COR-L47 (cell line): ENCODE data around the gene NFKBIA.
"Not testable (repeated sequence)": the region's sequence is repeated elsewhere in the genome, so short reads cannot be mapped to it uniquely, and the experiment has no call there.

Source experiments
- DNase-seq: peaks from one replicate; lab custom pipeline; 2025; lab: John Stamatoyannopoulos, UW

Gene NFKBIA

DNA sequence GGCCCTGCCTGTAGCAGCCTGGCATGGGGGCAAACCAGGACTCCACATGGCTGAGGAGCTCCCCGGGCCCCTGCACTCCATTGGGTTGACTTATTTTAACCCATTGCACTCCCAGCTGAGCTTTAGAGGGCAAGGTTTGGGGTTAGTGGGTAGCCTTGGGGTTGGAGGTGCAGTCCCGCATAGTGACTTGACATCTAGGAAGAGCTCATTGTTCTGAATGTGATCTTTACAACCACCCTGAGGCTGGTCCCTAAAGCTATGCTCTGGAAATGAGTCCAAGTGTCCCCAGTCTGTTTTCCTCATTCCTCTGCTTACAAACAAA is 36.4 kb downstream of the NFKBIA start:
- no peak for DNase-seq

DNA sequence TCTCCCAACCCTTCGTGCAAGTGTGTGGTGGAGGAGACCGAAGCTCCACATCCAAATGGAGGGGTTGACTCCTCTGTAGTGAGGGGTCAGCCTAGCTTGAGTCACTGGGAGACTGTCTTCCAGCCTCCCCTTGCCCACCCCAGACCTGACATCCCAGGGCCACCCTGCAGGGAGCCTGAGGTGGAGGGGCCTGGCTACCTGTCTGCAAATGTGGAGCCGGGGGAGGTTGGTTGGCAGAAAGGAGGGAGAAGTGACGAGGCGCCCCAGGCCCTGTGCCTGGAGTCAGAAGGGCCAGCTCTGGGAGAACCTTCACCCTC is 37.5 kb downstream of the NFKBIA start:
- no peak for DNase-seq

DNA sequence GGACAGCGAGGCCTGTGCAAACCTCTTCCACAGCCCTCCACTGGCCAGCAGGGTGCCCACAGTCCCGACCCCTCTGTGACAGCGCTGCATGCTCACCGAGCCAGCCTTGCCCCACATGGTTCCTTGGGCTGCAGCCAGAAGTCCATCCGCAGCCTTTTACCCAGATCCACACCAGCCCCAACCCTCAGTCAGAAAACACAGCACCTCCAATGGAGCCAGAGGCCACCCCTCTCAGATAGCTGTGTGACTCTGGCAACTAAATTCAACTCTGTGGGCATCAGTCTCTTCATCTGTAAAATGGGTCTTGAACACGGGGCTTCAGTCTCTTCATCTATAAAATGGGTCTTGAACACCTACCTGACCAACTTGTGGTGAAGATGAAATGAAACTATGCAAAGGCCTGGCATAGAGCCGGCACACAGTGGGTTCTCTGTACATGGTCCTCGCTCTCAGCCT is 38.0 kb downstream of the NFKBIA start:
- no peak for DNase-seq

DNA sequence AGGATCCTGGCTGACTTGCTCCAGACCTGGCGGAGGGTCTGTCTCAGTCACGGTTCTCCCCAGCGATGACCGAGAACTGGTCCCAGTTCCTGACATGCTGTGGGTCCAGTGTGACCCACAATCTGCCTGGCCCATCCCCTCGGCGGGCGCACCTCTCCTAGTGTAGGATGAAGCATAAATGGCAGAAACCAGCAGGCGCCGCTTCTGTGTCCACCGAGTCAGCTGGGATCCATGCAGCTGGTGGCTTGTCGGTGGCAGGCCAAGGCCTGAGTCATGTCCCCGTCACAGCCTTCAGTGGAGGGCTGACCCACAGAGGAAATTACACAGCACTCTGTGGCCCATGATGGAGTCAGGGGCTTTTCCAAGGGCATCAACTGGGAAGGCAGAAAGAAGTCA is 38.5 kb downstream of the NFKBIA start:
- DNase-seq = no peak

GRCh38 chr14:35365130-35366055 is 39.2 kb downstream of the NFKBIA start:
- DNase-seq = no peak

- DNase-seq = no peak
Observed at GRCh38 chr14:35362911-35363374, 41.6 kb downstream of the NFKBIA start.

DNA sequence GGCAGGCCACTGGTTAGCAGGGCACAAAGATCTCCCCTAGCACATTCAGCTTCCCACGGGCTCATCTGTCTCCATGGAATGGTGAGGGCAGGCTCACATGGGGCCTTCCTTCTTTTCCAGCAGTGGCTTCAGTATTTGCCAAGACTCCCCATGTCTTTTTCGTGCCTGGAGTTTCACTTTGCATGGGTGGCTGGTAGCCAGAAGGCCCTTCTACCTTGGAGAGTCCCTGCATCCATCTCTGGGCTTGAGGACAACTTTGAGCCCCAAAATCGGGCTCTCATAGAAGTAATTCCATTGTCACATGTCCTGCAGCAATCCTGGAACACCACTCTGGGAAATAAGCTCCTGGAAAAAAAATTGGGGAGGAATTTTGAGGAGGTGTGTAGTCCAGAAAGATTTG is 42.1 kb downstream of the NFKBIA start:
- DNase-seq = no peak

DNA sequence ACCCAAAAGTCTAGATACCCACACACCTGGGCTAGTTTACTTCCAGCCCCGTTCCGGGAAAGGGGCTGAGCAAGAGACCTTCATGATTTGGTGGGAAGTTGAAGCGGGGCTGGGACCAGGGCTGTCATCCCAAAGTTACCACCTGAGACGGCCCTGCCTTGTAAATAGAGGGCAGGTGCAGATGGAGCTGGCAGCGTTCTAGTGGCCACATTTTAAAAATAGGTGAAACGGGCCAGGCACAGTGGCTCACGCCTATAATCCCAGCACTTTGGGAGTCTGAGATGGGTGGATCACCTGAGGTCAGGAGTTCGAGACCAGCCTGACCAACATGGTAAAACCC is 43.4 kb downstream of the NFKBIA start:
- no peak for DNase-seq

GRCh38 chr14:35359655-35360054 is 44.9 kb downstream of the NFKBIA start:
- DNase-seq = not testable (repeated sequence)

GRCh38 chr14:35355981-35356841 is 48.3 kb downstream of the NFKBIA start:
- DNase-seq = no peak

GRCh38 chr14:35355235-35355634 is 49.3 kb downstream of the NFKBIA start:
- not testable (repeated sequence) for DNase-seq

DNA sequence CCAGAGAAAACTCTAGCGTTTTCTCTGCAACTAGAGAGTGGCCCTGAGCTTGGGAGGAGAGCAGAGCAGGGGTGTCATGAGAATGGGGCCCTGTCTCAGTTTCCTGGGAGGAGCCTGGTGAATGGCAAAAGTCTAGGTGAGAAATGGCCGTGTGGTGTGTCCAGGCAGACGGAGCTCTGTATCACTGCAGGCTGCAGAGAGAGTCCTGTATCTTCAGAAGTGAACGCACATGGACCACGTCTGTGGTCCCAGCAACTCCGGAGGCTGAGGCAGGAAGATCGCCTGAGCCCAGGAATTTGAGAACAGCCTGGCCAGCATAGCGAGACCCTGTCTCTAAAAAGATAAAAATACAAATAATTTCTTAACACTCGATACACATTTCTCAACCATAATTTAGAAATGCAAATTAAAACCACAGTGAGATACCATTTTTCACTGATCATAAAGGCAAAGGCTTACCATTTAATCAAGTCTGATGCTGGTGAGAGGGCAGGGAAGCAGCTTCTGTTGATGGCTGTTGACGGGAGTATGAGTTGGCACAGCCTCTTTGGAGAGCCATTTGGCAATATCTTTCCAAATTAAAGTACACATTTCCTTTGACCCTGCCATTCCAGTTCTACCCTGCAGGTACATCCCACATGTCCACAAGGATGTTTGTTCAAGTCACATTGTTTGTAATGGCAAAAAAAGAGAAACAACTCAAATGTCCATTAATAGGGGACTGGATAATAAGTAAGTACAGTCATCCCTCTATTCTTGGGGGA is 51.0 kb downstream of the NFKBIA start:
- DNase-seq = no peak

DNA sequence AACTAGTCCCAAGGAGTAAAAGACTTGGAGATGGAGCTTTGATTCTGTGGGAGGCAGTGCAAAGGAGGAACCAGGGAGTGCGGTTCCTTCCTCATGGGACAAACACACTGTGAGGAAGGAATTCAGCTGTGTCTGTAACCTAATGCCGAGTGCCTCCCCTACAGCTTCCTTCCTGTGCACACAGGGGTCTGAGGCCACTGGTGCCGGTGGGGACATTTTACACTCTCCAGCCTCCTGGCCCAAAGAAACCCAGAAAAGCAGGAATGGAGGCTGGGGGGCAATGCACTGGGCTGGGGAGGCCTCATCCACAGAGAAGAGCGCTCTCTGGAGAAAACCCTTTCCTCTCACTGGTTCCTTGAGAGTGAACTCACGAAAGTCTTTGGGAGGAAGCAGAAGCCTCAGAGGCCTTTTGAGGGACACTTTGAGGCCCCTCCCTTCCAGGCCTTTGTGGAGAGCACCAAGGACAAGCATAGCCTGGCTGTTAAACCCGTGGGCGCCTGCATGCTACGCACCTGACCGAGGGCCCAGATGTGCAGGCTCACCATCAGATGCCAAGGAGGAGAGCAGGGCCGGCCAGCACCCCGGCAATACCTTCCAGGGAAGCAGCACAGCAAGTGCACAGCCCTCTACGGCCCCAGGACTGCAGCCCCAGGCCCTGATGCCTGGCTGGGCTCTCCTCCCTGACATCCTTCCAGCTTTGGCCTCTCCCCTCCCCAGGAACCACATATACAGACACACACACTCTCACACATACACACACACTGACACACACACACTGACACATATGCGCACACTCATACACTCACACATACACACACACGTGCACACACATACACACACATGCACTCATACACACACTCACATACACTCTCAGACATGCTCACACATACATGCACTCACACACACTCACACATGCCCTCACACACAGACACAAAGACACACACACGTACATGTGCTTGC is 52.0 kb downstream of the NFKBIA start:
- no peak for DNase-seq

DNA sequence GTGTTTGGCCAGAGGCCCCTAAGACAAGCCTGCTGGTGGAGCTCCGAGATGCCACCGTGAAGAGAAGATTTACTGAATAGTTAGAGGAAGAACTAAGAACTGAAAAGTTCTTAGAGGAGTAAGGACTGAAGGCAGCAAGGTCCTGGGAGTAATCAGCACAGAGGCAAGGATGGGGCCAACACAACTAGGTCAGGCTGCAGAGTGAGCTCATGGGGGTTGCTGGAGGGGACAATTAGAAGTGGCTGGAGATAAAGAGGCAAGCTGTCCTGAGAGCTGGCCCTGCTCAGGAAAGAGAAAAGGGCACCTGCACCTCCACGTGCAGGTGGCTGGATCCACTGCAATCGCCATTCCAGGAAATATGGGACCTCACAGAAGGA is 52.7 kb downstream of the NFKBIA start:
- no peak for DNase-seq
